Measurements from ENCODE around the gene SKI.
A peak's percentile ranks its signal among the peaks of the same experiment; 100 is the strongest.

SKI gene

GRCh38 chr1:2274929-2275475 lies 46.9 kb downstream of the SKI start:
- no peak for DNase-seq (ENCODE audit: low read depth)

GRCh38 chr1:2275796-2276536 lies 47.8 kb downstream of the SKI start:
- peak; percentile 21 for DNase-seq (ENCODE audit: low read depth)

- peak; percentile 83 for DNase-seq (ENCODE audit: low read depth)
Observed at GRCh38 chr1:2276803-2277580, 48.9 kb downstream of the SKI start.

- no peak for DNase-seq (ENCODE audit: low read depth)
Observed at GRCh38 chr1:2277741-2278488, 49.8 kb downstream of the SKI start.

- no peak for DNase-seq (ENCODE audit: low read depth)
Observed at GRCh38 chr1:2278591-2279209, 50.6 kb downstream of the SKI start.

- DNase-seq (ENCODE audit: low read depth), result peak; percentile 63
Observed at GRCh38 chr1:2279210-2279639, 51.1 kb downstream of the SKI start.

GRCh38 chr1:2279817-2280216 lies 51.7 kb downstream of the SKI start:
- DNase-seq (ENCODE audit: low read depth), result no peak

- no peak for DNase-seq (ENCODE audit: low read depth)
Observed at GRCh38 chr1:2282556-2283270, 54.6 kb downstream of the SKI start.

- no peak for DNase-seq (ENCODE audit: low read depth)
Observed at GRCh38 chr1:2283371-2283990, 55.4 kb downstream of the SKI start.

GRCh38 chr1:2283991-2284895 lies 56.1 kb downstream of the SKI start:
- DNase-seq (ENCODE audit: low read depth), result no peak

- no peak for DNase-seq (ENCODE audit: low read depth)
Observed at GRCh38 chr1:2284932-2285331, 56.8 kb downstream of the SKI start.

- no peak for DNase-seq (ENCODE audit: low read depth)
Observed at GRCh38 chr1:2286923-2287322, 58.8 kb downstream of the SKI start.

- no peak for DNase-seq (ENCODE audit: low read depth)
Observed at GRCh38 chr1:2287649-2288048, 59.5 kb downstream of the SKI start.

GRCh38 chr1:2288311-2288710 lies 60.2 kb downstream of the SKI start:
- no peak for DNase-seq (ENCODE audit: low read depth)

GRCh38 chr1:2288816-2289536 lies 60.9 kb downstream of the SKI start:
- DNase-seq (ENCODE audit: low read depth), result no peak

- DNase-seq (ENCODE audit: low read depth), result no peak
Observed at GRCh38 chr1:2289607-2290006, 61.5 kb downstream of the SKI start.

- DNase-seq (ENCODE audit: low read depth), result no peak
Observed at GRCh38 chr1:2290171-2290578, 62.1 kb downstream of the SKI start.

GRCh38 chr1:2290595-2291510 lies 62.7 kb downstream of the SKI start:
- peak; percentile 98 for DNase-seq (ENCODE audit: low read depth)
